BE2C (cell line): Measurements from ENCODE around the gene NXN.

Experiments used
- DNase-seq: peaks from one replicate; pipeline ENCODE4 v3.0.0-alpha.2; 2020
- H3K27me3 ChIP-seq: fragments of 250-450 bp; sonication (Bioruptor Pico); 2 replicates; pipeline ENCODE4 v1.5.1; 2020; ENCODE audit warnings: mild to moderate bottlenecking
- H3K36me3 ChIP-seq: fragments of 250-450 bp; sonication (Bioruptor Pico); 2 replicates; pipeline ENCODE4 v1.5.1; 2020; ENCODE audit warnings: mild to moderate bottlenecking
- H3K4me1 ChIP-seq: fragments of 250-450 bp; sonication (Bioruptor Pico); 2 replicates; pipeline ENCODE4 v1.5.1; 2020
- H3K4me3 ChIP-seq: 2 replicates; pipeline ENCODE4 v1.5.1; 2011; ENCODE audit warnings: low read depth, low read length
- H3K9me3 ChIP-seq: fragments of 250-450 bp; sonication (Bioruptor Pico); 2 replicates; pipeline ENCODE4 v1.5.1; 2020
- TF ChIP-seq, protein P1 (sequence below): IDR thresholded peaks from 2 replicates; pipeline ENCODE4 v1.5.1; 2012; ENCODE audit warnings: mild to moderate bottlenecking, low read depth, low read length

NXN gene

DNA sequence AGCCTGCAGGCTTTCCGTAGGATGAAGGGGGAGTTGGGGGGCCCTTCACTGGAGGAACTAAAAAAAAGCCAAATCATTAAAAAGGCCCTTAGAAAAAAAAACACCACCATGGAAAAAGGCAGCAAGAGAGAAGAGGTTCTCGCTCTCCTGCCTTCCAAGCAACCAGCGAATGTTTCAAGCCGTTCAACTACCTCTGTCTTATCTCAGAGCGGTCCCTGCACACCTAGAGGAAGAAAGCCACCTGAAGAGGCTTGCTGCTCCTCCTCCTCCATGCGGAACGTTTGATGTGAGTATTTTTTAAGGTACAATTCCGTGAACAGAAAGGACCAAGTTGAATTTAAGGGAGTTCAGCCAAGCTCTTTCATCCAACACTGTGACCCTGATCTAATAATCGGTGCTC, 9.2 kb downstream of the NXN start:
- TF ChIP-seq, protein P1, sequence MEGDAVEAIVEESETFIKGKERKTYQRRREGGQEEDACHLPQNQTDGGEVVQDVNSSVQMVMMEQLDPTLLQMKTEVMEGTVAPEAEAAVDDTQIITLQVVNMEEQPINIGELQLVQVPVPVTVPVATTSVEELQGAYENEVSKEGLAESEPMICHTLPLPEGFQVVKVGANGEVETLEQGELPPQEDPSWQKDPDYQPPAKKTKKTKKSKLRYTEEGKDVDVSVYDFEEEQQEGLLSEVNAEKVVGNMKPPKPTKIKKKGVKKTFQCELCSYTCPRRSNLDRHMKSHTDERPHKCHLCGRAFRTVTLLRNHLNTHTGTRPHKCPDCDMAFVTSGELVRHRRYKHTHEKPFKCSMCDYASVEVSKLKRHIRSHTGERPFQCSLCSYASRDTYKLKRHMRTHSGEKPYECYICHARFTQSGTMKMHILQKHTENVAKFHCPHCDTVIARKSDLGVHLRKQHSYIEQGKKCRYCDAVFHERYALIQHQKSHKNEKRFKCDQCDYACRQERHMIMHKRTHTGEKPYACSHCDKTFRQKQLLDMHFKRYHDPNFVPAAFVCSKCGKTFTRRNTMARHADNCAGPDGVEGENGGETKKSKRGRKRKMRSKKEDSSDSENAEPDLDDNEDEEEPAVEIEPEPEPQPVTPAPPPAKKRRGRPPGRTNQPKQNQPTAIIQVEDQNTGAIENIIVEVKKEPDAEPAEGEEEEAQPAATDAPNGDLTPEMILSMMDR, result no peak
- Histone ChIP-seq H3K9me3 (no peaks in the 10 kb centered on the region), H3K36me3 (no peaks in the 10 kb centered on the region), H3K4me3 (no peak overlapping the region), H3K27me3 (peaks cover 66% of the 10 kb centered on the region), H3K4me1 (no peaks in the 10 kb centered on the region)
- no peak for DNase-seq

DNA sequence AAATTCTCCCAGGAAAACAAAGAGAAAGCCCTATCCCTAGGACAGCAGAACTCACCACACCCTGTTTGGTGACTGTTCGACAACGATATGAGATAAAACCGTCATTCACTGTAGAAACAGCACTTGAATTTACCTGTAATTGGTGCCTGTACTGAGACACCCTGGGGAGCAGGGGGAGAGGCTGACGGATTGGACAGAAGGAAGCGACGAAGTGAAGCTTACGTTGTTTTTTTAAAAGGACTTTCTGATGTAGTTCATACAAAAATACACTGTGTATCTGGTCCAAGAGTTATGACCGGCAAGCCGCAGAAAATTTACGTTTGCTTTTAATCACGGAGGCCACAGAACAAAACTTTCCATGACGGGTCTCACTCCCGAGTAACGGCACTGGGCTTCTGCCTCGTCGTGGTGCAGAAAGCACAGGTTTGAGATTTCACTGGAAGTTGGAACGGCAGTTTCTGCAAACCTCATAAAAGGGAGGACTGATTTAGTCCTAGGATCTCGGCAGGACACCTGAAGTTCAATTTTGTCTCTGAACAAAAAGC, 9.7 kb downstream of the NXN start:
- Histone ChIP-seq H3K9me3 (no peaks in the 10 kb centered on the region), H3K36me3 (no peaks in the 10 kb centered on the region), H3K4me1 (no peaks in the 10 kb centered on the region), H3K27me3 (peaks cover 66% of the 10 kb centered on the region), H3K4me3 (no peak overlapping the region)
- DNase-seq, result no peak
- TF ChIP-seq, protein P1, result no peak

DNA sequence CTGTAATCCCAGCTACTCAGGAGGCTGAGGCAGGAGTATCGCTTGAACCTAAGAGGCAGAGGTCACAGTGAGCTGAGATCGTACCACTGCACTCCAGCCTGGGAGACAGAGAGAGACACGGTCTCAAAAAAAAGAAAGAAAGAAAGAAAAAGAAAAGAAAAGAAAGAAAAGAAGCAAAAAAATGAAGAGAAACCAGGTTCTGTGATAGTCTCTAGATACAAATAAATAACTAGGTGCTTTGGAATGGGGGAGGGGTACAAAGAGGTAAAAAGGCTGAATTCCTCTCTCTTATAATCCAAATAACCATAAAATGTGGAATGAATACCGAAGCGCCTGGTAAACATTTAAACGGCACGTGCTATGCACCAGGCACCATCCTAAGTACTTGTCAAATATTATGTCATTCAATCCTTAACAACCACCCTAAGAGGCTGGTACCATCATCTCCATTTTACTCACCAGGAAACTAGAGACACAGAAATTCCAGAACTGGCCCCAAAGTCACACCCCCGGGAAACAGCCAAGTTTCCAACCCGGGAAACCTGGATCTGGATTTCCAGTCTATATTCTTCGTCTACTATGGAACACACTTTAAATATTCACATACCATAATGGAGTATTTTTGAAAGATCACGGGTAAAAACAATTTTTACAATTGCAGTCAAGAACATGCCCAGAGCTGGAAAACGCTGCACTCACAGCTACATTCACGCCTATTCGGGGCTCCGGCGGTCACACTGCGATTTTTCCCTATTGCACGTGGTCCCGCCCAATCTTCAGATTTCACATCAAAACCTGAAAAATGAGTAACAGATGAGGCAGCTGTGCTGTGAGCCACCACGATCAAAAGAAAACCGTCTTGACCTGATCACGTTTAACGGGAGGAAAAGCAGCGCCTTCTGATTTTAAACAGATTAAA, 10.5 kb downstream of the NXN start:
- no peaks in the 10 kb centered on the region for H3K4me1 ChIP-seq
- TF ChIP-seq, protein P1, result no peak
- no peak for DNase-seq
- no peaks in the 10 kb centered on the region for H3K9me3 ChIP-seq
- H3K36me3 ChIP-seq, result no peaks in the 10 kb centered on the region
- no peak overlapping the region for H3K4me3 ChIP-seq
- H3K27me3 ChIP-seq, result peaks cover 71% of the 10 kb centered on the region

DNA sequence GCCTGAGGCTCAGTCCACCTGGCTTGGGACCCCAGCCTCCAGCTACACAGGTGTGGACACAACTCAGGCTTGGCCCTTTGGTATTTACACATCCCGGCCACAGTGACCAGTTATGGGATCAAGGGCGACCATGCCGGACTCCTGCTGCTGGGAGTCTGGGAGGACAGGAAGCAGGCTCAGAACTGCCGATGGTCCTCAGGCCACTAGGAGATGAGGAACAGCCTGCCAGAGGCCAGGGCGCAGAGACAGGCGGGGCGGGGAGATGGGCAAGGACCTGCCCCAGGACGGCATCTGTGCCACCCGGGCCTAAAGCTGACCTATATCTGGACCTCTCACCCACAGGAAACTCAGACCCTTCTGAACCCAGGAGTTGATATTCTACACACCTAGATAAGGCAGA, 12.5 kb downstream of the NXN start:
- no peaks in the 10 kb centered on the region for H3K9me3 ChIP-seq
- TF ChIP-seq, protein P1, result no peak
- H3K36me3 ChIP-seq, result no peaks in the 10 kb centered on the region
- H3K4me3 ChIP-seq, result no peak overlapping the region
- DNase-seq, result no peak
- no peaks in the 10 kb centered on the region for H3K4me1 ChIP-seq
- peaks cover 66% of the 10 kb centered on the region for H3K27me3 ChIP-seq

DNA sequence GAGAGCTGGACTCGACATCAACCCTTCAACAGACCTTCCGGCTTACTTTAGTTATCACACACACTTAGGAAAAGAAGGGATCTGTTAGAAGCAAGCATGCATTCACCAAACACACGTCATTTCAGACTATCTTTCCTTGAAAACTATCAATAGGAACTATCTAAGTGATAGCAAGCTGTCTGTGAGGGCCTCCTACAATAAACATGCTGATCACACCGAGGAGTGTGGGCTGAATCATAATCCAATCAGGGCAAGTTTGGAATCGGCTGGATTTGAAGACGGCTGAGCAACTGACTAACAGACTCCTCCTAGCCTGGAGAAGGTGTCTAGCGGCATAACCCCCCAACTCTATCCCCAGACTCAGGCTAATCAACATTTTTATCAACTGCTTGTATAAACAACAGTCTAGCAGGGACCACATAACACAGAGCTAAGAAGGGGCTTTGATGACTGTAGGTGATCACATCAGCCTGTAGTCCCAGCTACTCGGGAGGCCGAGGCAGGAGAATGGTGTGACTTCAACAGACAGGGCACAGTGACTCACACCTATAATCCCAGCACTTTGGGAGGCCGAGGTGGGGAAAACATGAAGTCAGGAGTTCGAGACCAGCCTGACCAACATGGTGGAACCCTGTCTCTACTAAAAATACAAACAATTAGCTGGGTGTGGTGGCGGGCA, 14.1 kb downstream of the NXN start:
- Histone ChIP-seq H3K27me3 (peaks cover 54% of the 10 kb centered on the region), H3K36me3 (no peaks in the 10 kb centered on the region), H3K9me3 (no peaks in the 10 kb centered on the region), H3K4me3 (no peak overlapping the region), H3K4me1 (no peaks in the 10 kb centered on the region)
- no peak for DNase-seq
- TF ChIP-seq, protein P1, result no peak
